Neural progenitor cell (in vitro differentiated cells): ENCODE data around the gene INSYN1. TPM values are rescaled to one million over a fixed set of nuclear protein-coding genes. Genes with fewer than 3 reads are reported as not detected.

Experiments
- DNase-seq: peaks from one replicate; pipeline ENCODE4 v3.0.0-alpha.2; 2016; ENCODE audit warnings: low spot score
- H2AFZ ChIP-seq: fragments of 200-600 bp; sonication (generic); replicated peaks from 2 replicates; pipeline ENCODE4 v1.6.1; 2016; ENCODE audit warnings: antibody characterized with exemption
- H3F3A ChIP-seq: fragments of 200-600 bp; sonication (generic); 2 replicates; pipeline ENCODE4 v1.6.1; 2016; ENCODE audit warnings: antibody characterized with exemption, low read depth
- H3K27ac ChIP-seq: fragments of 200-600 bp; sonication (generic); 2 replicates; pipeline ENCODE4 v1.5.1; 2016; ENCODE audit warnings: mild to moderate bottlenecking
- H3K27me3 ChIP-seq: fragments of 200-600 bp; sonication (generic); 2 replicates; pipeline ENCODE4 v1.6.1; 2016; ENCODE audit warnings: mild to moderate bottlenecking, moderate library complexity
- H3K36me3 ChIP-seq: fragments of 200-600 bp; sonication (generic); 2 replicates; pipeline ENCODE4 v1.5.1; 2016
- H3K4me1 ChIP-seq: fragments of 200-600 bp; sonication (generic); 2 replicates; pipeline ENCODE4 v1.6.1; 2016; ENCODE audit warnings: mixed run types
- H3K4me2 ChIP-seq: fragments of 200-600 bp; sonication (generic); 2 replicates; pipeline ENCODE4 v1.6.1; 2016
- H3K4me3 ChIP-seq: fragments of 200-600 bp; sonication (generic); 2 replicates; pipeline ENCODE4 v1.5.1; 2016
- H3K79me2 ChIP-seq: fragments of 200-600 bp; sonication (generic); 2 replicates; pipeline ENCODE4 v1.6.1; 2016; ENCODE audit warnings: low read depth
- H3K9ac ChIP-seq: fragments of 200-600 bp; sonication (generic); 2 replicates; pipeline ENCODE4 v1.6.1; 2016
- H3K9me3 ChIP-seq: fragments of 200-600 bp; sonication (generic); 2 replicates; pipeline ENCODE4 v1.5.1; 2016; ENCODE audit warnings: low read depth
- H4K20me1 ChIP-seq: fragments of 200-600 bp; sonication (generic); 2 replicates; pipeline ENCODE4 v1.6.1; 2016; ENCODE audit warnings: low read depth
- H3K27ac Mint-ChIP-seq: 3 replicates; pipeline ENCODE4 v1.8.0; 2021; ENCODE audit warnings: mixed read lengths
- H3K27me3 Mint-ChIP-seq: 2 replicates; pipeline ENCODE4 v1.8.0; 2022; ENCODE audit warnings: low read depth, mild to moderate bottlenecking, inconsistent platforms, moderate library complexity, mixed read lengths; ENCODE audit not compliant: insufficient read depth
- H3K36me3 Mint-ChIP-seq: 3 replicates; pipeline ENCODE4 v1.8.0; 2021; ENCODE audit warnings: mixed read lengths
- H3K4me1 Mint-ChIP-seq: 3 replicates; pipeline ENCODE4 v1.8.0; 2021; ENCODE audit warnings: mixed read lengths
- H3K4me3 Mint-ChIP-seq: 3 replicates; pipeline ENCODE4 v1.8.0; 2021; ENCODE audit warnings: mild to moderate bottlenecking, moderate library complexity, mixed read lengths
- H3K9me3 Mint-ChIP-seq: 3 replicates; pipeline ENCODE4 v1.8.0; 2020; ENCODE audit warnings: mixed read lengths
- CTCF ChIP-seq: fragments of 200-600 bp; sonication (generic); IDR thresholded peaks from 2 replicates; pipeline ENCODE4 v1.5.1; 2017; ENCODE audit warnings: antibody characterized with exemption, mild to moderate bottlenecking
- EZH2 ChIP-seq: fragments of 200-600 bp; sonication (generic); IDR thresholded peaks from 2 replicates; pipeline ENCODE4 v1.6.1; 2017; ENCODE audit warnings: antibody characterized with exemption, mild to moderate bottlenecking, moderate library complexity
- EZH2phosphoT487 ChIP-seq: fragments of 200-600 bp; sonication (generic); IDR thresholded peaks from 2 replicates; pipeline ENCODE4 v1.6.1; 2017; ENCODE audit warnings: antibody characterized with exemption
- total RNA-seq: library from RNA; depleted of rRNA; stranded (reverse); fragments of >200 nt; gene quantifications from 2 replicates; pipeline ENCODE4 v1.2.3, GENCODE V29; 2015; ENCODE audit warnings: low replicate concordance

The INSYN1 gene
- total RNA-seq, 1 donor from 2014 or later, result 0.17 TPM

GRCh38 chr15:73686781-73687256, 66.3 kb downstream of the INSYN1 start:
- Histone ChIP-seq H3K79me2 (peaks cover 74% of the 10 kb centered on the region), H3K9ac (no peak overlapping the region), H3K4me2 (peak overlapping the region; percentile 81), H2AFZ (no peak overlapping the region), H3K27ac (no peak overlapping the region), H3K36me3 (no peaks in the 10 kb centered on the region), H4K20me1 (peaks cover 67% of the 10 kb centered on the region), H3K27me3 (no peaks in the 10 kb centered on the region), H3F3A (peaks cover 24% of the 10 kb centered on the region), H3K4me3 (no peak overlapping the region), H3K4me1 (peaks cover 39% of the 10 kb centered on the region), H3K9me3 (no peaks in the 10 kb centered on the region)
- TF ChIP-seq CTCF, result no peak
- TF ChIP-seq EZH2, result no peak
- no peak for TF ChIP-seq EZH2phosphoT487
- H3K9me3 Mint-ChIP-seq, result no peaks in the 10 kb centered on the region
- no peaks in the 10 kb centered on the region for H3K36me3 Mint-ChIP-seq
- H3K27me3 Mint-ChIP-seq, result peaks cover 7% of the 10 kb centered on the region
- peak overlapping the region; percentile 59 for H3K27ac Mint-ChIP-seq
- peak overlapping the region; percentile 94 for H3K4me3 Mint-ChIP-seq
- no peak for DNase-seq
- H3K4me1 Mint-ChIP-seq, result peaks cover 41% of the 10 kb centered on the region

DNA sequence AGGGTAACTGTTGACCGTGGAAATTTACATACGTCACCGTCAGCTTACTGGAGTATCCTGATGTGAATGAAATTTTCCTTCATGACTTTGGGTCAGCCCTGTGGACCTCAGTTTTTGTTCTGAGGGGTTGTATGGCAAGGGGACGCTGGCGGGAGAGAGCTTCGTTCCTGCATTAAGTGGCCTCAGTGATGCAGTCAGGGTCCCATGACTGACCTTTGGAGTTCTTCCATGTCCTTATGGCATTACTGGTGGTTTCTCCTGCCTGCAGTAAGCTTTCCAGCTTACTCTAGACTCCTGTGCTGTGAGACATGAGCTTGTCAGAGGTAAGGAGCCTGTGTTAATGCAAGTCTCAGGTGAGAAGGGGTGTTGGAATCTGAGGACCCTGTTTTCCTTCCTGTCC, 67.2 kb downstream of the INSYN1 start:
- TF ChIP-seq CTCF, result no peak
- TF ChIP-seq EZH2phosphoT487, result no peak
- TF ChIP-seq EZH2, result no peak
- Mint-ChIP-seq H3K27ac (peak overlapping the region; percentile 59), H3K36me3 (no peaks in the 10 kb centered on the region), H3K4me1 (peaks cover 41% of the 10 kb centered on the region), H3K27me3 (peaks cover 9% of the 10 kb centered on the region), H3K4me3 (peak overlapping the region; percentile 94), H3K9me3 (no peaks in the 10 kb centered on the region)
- Histone ChIP-seq H2AFZ (no peak overlapping the region), H3F3A (peaks cover 21% of the 10 kb centered on the region), H3K9me3 (no peaks in the 10 kb centered on the region), H3K4me1 (peaks cover 31% of the 10 kb centered on the region), H3K79me2 (peaks cover 65% of the 10 kb centered on the region), H3K27ac (no peak overlapping the region), H4K20me1 (peaks cover 58% of the 10 kb centered on the region), H3K4me3 (peak overlapping the region; percentile 96), H3K9ac (no peak overlapping the region), H3K4me2 (peak overlapping the region; percentile 81), H3K27me3 (no peaks in the 10 kb centered on the region), H3K36me3 (no peaks in the 10 kb centered on the region)
- DNase-seq, result no peak

Other genes with a start within 250 kb of the INSYN1 start
- gene NPTN, start 120.0 kb downstream of the INSYN1 start, total RNA-seq, result 84.4 and 110 TPM in 2 replicates
- gene CD276, start 69.0 kb downstream of the INSYN1 start, total RNA-seq, result 62.2 and 147 TPM in 2 replicates
- gene TBC1D21, start 120.2 kb upstream of the INSYN1 start, total RNA-seq, result not detected in 2 replicates
- gene LOXL1, start 173.1 kb upstream of the INSYN1 start, total RNA-seq, result 5.3 and 28.1 TPM in 2 replicates
- 2.0 and 4.7 TPM in 2 replicates for gene STOML1, start 238.9 kb upstream of the INSYN1 start, total RNA-seq
- 15.3 and 18.0 TPM in 2 replicates for gene PML, start 241.4 kb upstream of the INSYN1 start, total RNA-seq